Right atrium auricular region (tissue), 2 donors: ENCODE data around the gene ZBED4. TPM values are rescaled to one million over a fixed set of nuclear protein-coding genes. Genes with fewer than 3 reads are reported as not detected.

Source experiments
- DNase-seq: peaks from one replicate; pipeline ENCODE4 v3.0.0-alpha.2; 2019; ENCODE audit warnings: low spot score
- H3K27ac ChIP-seq, 2 donors: fragments of 200-600 bp; sonication (generic); 1 replicate in 1 of 2; 2 replicates in 1 of 2; pipeline ENCODE4 v1.5.1; 2016 to 2019
- H3K27me3 ChIP-seq, 2 donors: fragments of 200-600 bp; sonication (generic); one replicate each; pipeline versions ENCODE4 v1.5.1 to v1.6.0; 2017 to 2019
- H3K36me3 ChIP-seq: fragments of 200-600 bp; sonication (generic); one replicate; pipeline ENCODE4 v1.5.1; 2016
- H3K4me1 ChIP-seq, 2 donors: fragments of 200-600 bp; sonication (generic); one replicate each; pipeline versions ENCODE4 v1.5.1 to v1.6.0; 2017 to 2019
- H3K4me3 ChIP-seq, 2 donors: fragments of 200-600 bp; sonication (generic); 1 replicate in 1 of 2; 2 replicates in 1 of 2; pipeline ENCODE4 v1.5.1; 2017 to 2019; ENCODE audit warnings: mild to moderate bottlenecking in 1 of 2, moderate library complexity in 1 of 2
- H3K9me3 ChIP-seq, 2 donors: fragments of 200-600 bp; sonication (generic); one replicate each; pipeline ENCODE4 v1.5.1; 2019
- total RNA-seq, 2 donors: library from RNA; depleted of rRNA; stranded (reverse); fragments of >200 nt; gene quantifications; one replicate each; pipeline ENCODE4 v1.1.0, GENCODE V29; 2016
- TF ChIP-seq, protein P1 (sequence below), 2 donors: fragments of 200-600 bp; sonication (generic); IDR thresholded peaks; one replicate each; pipeline ENCODE4 v1.5.1; 2019; ENCODE audit warnings: antibody characterized with exemption in 2 of 2

ZBED4 gene
- total RNA-seq, 2 donors from 2014 or later = 3.7 to 6.6 TPM

- TF ChIP-seq, protein P1, sequence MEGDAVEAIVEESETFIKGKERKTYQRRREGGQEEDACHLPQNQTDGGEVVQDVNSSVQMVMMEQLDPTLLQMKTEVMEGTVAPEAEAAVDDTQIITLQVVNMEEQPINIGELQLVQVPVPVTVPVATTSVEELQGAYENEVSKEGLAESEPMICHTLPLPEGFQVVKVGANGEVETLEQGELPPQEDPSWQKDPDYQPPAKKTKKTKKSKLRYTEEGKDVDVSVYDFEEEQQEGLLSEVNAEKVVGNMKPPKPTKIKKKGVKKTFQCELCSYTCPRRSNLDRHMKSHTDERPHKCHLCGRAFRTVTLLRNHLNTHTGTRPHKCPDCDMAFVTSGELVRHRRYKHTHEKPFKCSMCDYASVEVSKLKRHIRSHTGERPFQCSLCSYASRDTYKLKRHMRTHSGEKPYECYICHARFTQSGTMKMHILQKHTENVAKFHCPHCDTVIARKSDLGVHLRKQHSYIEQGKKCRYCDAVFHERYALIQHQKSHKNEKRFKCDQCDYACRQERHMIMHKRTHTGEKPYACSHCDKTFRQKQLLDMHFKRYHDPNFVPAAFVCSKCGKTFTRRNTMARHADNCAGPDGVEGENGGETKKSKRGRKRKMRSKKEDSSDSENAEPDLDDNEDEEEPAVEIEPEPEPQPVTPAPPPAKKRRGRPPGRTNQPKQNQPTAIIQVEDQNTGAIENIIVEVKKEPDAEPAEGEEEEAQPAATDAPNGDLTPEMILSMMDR (IDR thresholded peaks at IDR 0.05) = no peak
- Histone ChIP-seq H3K27ac (no peak overlapping the region), H3K36me3 (no peaks in the 10 kb centered on the region), H3K9me3 (no peaks in the 10 kb centered on the region), H3K27me3 (no peaks in the 10 kb centered on the region), H3K4me3 (no peak overlapping the region), H3K4me1 (peaks cover 0 to 41% of the 10 kb centered on the region in 2 donors)
- no peak for DNase-seq
These were observed 42.4 kb upstream of the ZBED4 start for GRCh38 chr22:49811020-49811791.

GRCh38 chr22:49812838-49813237 lies 40.8 kb upstream of the ZBED4 start:
- peaks cover 0 to 47% of the 10 kb centered on the region in 2 donors for H3K4me1 ChIP-seq
- no peaks in the 10 kb centered on the region for H3K9me3 ChIP-seq
- H3K27me3 ChIP-seq = no peaks in the 10 kb centered on the region
- no peak overlapping the region for H3K27ac ChIP-seq
- TF ChIP-seq, protein P1 (IDR thresholded peaks at IDR 0.05) = no peak
- DNase-seq = no peak
- H3K36me3 ChIP-seq = peaks cover 13% of the 10 kb centered on the region
- no peak overlapping the region for H3K4me3 ChIP-seq

GRCh38 chr22:49814164-49814686 lies 39.4 kb upstream of the ZBED4 start:
- no peaks in the 10 kb centered on the region for H3K27me3 ChIP-seq
- TF ChIP-seq, protein P1 (IDR thresholded peaks at IDR 0.05) = no peak
- no peak overlapping the region for H3K27ac ChIP-seq
- no peaks in the 10 kb centered on the region for H3K9me3 ChIP-seq
- peaks cover 26% of the 10 kb centered on the region for H3K36me3 ChIP-seq
- H3K4me3 ChIP-seq = no peak overlapping the region
- peaks cover 0 to 39% of the 10 kb centered on the region in 2 donors for H3K4me1 ChIP-seq
- no peak for DNase-seq

GRCh38 chr22:49814856-49815255 lies 38.8 kb upstream of the ZBED4 start:
- no peak overlapping the region for H3K4me3 ChIP-seq
- peaks cover 0 to 37% of the 10 kb centered on the region in 2 donors for H3K4me1 ChIP-seq
- DNase-seq = no peak
- TF ChIP-seq, protein P1 (IDR thresholded peaks at IDR 0.05) = no peak
- H3K27me3 ChIP-seq = no peaks in the 10 kb centered on the region
- H3K9me3 ChIP-seq = no peaks in the 10 kb centered on the region
- H3K27ac ChIP-seq = no peak overlapping the region
- H3K36me3 ChIP-seq = peaks cover 26% of the 10 kb centered on the region

DNA sequence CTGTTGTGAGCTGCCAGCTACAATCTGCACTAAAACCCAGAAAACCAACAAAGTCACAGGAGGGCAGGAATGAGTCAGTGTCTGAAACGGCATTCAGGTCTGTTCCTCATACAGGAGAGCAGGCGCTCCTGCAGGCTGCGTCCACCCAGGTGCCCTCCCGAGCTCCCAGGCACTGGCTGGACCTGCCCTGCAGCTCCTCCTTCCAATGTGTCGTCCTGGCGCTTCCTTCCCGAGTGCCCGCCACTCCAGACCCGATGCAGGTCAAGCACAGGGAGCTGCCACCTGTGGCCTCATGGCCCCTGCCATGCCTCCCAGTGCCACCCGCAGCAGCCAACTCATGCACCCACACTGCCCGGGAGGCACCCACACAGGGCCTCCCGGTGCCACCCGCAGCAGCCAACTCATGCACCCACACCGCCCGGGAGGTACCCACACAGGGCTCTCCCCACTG lies 38.0 kb upstream of the ZBED4 start:
- Histone ChIP-seq H3K4me1 (peaks cover 0 to 34% of the 10 kb centered on the region in 2 donors), H3K27ac (no peak overlapping the region), H3K27me3 (no peaks in the 10 kb centered on the region), H3K36me3 (peaks cover 33% of the 10 kb centered on the region), H3K4me3 (no peak overlapping the region), H3K9me3 (no peaks in the 10 kb centered on the region)
- TF ChIP-seq, protein P1 (IDR thresholded peaks at IDR 0.05) = no peak
- no peak for DNase-seq
